Adipose tissue (tissue), 3 donors: ENCODE results near the gene TSPAN33. TPM values are rescaled to one million over a fixed set of nuclear protein-coding genes. Genes with fewer than 3 reads are reported as not detected.
"Not testable (repeated sequence)": the region's sequence is repeated elsewhere in the genome, so short reads cannot be mapped to it uniquely, and the experiment has no call there.

Source experiments
- H3K27ac ChIP-seq: one replicate; pipeline ENCODE4 v1.5.1; 2013; ENCODE audit warnings: low read depth, low read length
- WGBS, 3 donors: extraction: QIAGEN DNeasy Blood & Tissue Kit; methylation state at CpG; one replicate each; pipeline ENCODE4 v1.1.7; 2013; 5-methylcytosine and 5-hydroxymethylcytosine counted together
- polyA plus RNA-seq, 3 donors: library from polyadenylated mRNA; stranded (reverse); fragments of 200-250 nt; gene quantifications; one replicate each; pipeline ENCODE4 v1.2.3, GENCODE V29; 2013
- donor health status: healthy with polysubstance abuse.
- donor health status: Bipolar disorder and iron deficiency.
- donor health status: healthy.

TSPAN33 gene
- polyA plus RNA-seq, 3 donors: 4.2 to 9.2 (median 6.1) TPM

DNA sequence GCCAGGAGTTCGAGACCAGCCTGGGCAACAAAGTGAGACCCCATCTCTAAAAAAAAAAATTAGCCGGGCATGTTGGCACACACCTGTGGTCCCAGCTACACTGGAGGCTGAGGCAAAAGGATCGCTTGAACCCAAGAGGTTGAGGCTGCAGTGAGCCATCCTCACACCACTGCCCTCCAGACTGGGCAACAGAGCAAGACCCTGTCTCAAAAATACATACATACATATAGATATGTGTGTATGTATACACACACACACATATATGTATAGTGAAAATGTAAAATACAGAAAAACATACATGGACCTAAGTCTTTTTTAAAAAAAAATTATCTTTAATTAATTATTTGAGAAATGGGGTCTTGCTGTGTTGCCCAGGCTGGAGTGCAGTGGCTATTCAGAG is 49.4 kb downstream of the TSPAN33 start:
- no peak overlapping the region for H3K27ac ChIP-seq
- WGBS, 3 donors: 83 to 96% (median 88%) methylated on average over 3 of the region's 3 CpGs

GRCh38 chr7:129197771-129198170 is 53.3 kb downstream of the TSPAN33 start:
- no peak overlapping the region for H3K27ac ChIP-seq
- 78 to 86% (median 83%) methylated on average over 4 of the region's 4 CpGs for WGBS, 3 donors

GRCh38 chr7:129199406-129199805 is 54.9 kb downstream of the TSPAN33 start:
- no peak overlapping the region for H3K27ac ChIP-seq
- 96 to 98% (median 97%) methylated on average over 4 of the region's 4 CpGs for whole genome bisulfite sequencing, 3 donors

GRCh38 chr7:129202058-129202777 is 57.7 kb downstream of the TSPAN33 start:
- 53 to 88% (median 66%) methylated on average over 8 of the region's 8 CpGs for WGBS, 3 donors
- H3K27ac ChIP-seq: no peak overlapping the region

DNA sequence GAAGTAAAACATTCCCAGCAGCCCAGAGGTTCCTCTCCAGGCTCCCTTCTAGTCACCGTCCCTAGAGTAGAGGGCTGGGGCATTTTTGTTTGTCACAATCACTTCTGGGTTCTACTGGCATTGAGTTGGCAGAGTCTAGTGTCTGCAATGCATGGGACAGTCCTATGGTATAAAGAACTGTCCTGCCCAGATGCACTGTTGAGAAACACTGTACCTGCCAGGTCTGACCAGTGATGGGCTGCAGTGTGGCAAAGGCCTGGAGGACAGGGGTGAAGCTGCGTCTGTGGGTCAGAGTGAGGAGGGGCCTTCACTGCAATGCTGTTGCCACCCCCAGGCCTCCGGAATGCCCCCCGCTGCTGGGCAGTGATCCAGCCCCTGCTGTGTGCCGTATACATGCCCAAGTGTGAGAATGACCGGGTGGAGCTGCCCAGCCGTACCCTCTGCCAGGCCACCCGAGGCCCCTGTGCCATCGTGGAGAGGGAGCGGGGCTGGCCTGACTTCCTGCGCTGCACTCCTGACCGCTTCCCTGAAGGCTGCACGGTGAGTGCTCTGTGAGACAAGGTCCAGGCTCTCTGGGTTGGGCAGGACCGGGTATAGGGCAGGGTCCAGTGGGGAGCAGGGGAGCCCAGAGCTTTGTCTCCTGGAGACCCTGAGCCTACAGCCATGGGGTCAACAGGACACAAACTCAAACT is 58.7 kb downstream of the TSPAN33 start:
- H3K27ac ChIP-seq: no peak overlapping the region
- WGBS, 3 donors: 82 to 90% (median 90%) methylated on average over 14 of the region's 14 CpGs

- 88 to 91% (median 90%) methylated on average over 29 of the region's 29 CpGs for WGBS, 3 donors
- no peak overlapping the region for H3K27ac ChIP-seq
Observed at GRCh38 chr7:129205126-129205818, 60.8 kb downstream of the TSPAN33 start.

DNA sequence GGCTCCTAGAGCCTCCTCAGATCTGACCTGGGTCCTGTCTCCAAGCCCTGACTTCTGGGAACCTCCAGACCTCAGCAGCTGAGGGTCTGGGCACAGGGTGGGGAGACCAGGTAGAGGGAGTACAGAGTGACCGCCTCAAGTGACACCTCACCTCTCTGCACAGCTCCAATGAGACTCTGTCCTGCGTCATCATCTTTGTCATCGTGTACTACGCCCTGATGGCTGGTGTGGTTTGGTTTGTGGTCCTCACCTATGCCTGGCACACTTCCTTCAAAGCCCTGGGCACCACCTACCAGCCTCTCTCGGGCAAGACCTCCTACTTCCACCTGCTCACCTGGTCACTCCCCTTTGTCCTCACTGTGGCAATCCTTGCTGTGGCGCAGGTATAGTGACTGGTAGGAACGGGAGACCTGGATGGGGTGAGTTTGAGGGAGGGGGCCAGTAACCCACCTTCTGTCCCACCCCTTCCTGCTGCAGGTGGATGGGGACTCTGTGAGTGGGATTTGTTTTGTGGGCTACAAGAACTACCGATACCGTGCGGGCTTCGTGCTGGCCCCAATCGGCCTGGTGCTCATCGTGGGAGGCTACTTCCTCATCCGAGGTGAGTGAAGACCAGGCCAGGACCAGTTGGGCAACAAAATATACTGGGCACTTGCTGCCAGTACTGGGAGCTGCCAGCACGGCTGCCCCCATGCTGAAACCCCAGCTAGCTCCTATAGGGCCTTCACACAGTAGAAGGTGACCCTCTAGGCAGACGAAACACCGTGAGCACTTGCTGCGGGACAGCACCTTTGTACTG is 61.7 kb downstream of the TSPAN33 start:
- WGBS, 3 donors: 88 to 94% (median 90%) methylated on average over 18 of the region's 18 CpGs
- H3K27ac ChIP-seq: no peak overlapping the region

GRCh38 chr7:129208667-129209066 is 64.2 kb downstream of the TSPAN33 start:
- 71 to 79% (median 73%) methylated on average over 9 of the region's 9 CpGs for WGBS, 3 donors
- H3K27ac ChIP-seq: no peak overlapping the region

GRCh38 chr7:129209067-129209926 is 64.8 kb downstream of the TSPAN33 start:
- 84 to 90% (median 85%) methylated on average over 15 of the region's 15 CpGs for WGBS, 3 donors
- H3K27ac ChIP-seq: no peak overlapping the region

GRCh38 chr7:129210256-129210988 is 65.9 kb downstream of the TSPAN33 start:
- no peak overlapping the region for H3K27ac ChIP-seq
- WGBS, 3 donors: 58 to 78% (median 73%) methylated on average over 16 of the region's 16 CpGs

DNA sequence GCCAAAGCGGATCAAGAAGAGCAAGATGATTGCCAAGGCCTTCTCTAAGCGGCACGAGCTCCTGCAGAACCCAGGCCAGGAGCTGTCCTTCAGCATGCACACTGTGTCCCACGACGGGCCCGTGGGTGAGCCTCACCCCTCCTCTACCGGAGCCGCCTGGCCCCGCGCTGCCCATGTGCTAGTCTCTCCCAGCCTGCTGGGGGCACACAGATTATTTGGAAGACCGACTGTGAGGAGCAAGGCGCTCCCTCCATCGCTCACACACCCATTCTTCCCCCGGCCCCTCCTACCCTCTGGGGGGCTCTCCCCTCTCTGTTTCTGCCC is 66.4 kb downstream of the TSPAN33 start:
- WGBS, 3 donors: 84 to 94% (median 90%) methylated on average over 14 of the region's 14 CpGs
- H3K27ac ChIP-seq: no peak overlapping the region

DNA sequence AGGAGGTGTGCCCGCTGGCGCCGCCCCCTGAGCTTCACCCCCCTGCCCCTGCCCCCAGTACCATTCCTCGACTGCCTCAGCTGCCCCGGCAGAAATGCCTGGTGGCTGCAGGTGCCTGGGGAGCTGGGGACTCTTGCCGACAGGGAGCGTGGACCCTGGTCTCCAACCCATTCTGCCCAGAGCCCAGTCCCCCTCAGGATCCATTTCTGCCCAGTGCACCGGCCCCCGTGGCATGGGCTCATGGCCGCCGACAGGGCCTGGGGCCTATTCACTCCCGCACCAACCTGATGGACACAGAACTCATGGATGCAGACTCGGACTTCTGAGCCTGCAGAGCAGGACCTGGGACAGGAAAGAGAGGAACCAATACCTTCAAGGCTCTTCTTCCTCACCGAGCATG is 67.6 kb downstream of the TSPAN33 start:
- no peak overlapping the region for H3K27ac ChIP-seq
- 83 to 92% (median 86%) methylated on average over 14 of the region's 14 CpGs for WGBS, 3 donors

GRCh38 chr7:129212596-129212995 is 68.1 kb downstream of the TSPAN33 start:
- WGBS, 3 donors: 82 to 93% (median 89%) methylated on average over 4 of the region's 4 CpGs
- H3K27ac ChIP-seq: no peak overlapping the region

DNA sequence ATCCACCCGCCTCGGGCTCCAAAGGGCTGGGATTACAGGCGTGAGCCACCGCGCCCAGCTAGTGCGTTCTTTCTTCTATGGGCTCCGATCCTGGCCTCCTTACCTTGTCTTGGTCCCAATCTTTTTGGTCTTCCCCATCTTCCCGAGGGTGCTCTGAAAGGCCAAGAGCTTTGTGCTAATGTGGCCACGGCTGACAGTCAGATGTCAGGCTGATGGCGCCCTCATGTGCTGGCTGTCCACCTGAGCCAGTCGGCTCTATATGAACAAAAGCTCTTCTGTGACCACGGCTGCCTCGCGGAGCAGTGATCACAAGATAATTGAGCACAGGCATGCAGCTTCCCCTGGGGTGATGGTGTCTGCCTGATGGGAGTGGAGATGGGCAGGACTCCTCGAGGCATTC is 69.3 kb downstream of the TSPAN33 start:
- 61 to 64% (median 62%) methylated on average over 12 to 15 of the region's 15 CpGs for WGBS, 3 donors
- H3K27ac ChIP-seq: no peak overlapping the region

DNA sequence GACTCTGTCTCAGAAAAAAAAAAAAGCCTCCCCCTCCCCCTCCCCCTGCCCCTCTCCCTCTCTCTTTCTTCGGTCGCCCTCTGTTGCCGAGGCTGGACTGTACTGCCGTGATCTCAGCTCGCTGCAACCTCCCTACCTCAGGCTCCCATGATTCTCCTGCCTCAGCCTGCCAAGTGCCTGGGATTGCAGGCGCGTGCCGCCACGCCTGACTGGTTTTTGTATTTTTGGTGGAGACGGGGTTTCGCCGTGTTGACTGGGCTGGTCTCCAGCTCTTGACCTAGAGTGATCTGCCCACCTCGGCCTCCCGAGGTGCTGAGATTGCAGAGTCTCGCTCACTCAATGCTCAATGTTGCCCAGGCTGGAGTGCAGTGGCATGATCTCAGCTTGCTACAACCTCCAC is 71.2 kb downstream of the TSPAN33 start:
- not testable (repeated sequence) for H3K27ac ChIP-seq
- 95 to 96% (median 95%) methylated on average over 10 to 15 of the region's 15 CpGs for WGBS, 3 donors

DNA sequence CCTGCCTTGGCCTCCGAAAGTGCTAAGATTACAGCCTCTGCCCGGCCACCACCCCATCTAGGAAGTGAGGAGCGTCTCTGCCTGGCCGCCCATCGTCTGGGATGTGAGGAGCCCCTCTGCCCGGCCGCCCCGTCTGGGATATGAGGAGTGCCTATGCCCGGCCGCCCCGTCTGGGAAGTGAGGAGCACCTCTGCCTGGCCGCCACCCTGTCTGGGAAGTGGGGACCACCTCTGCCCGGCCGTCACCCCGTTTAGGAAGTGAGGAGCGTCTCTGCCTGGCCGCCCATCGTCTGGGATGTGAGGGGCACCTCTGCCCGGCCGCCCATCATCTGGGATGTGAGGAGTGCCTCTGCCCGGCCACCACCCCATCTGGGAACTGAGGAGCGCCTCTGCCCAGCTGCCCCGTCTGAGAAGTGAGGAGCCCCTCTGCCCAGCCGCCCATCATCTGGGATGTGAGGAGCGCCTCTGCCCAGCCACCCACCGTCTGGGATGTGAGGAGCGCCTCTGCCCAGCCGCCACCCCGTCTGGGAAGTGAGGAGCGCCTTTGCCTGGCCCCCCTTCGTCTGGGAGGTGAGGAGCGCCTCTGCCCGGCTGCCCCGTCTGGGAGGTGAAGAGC is 71.7 kb downstream of the TSPAN33 start:
- not testable (repeated sequence) for H3K27ac ChIP-seq
- 95 to 96% (median 96%) methylated on average over 29 to 34 of the region's 34 CpGs for WGBS, 3 donors
